ENCODE measurements around the gene MS4A14.

MS4A14 gene

DNA sequence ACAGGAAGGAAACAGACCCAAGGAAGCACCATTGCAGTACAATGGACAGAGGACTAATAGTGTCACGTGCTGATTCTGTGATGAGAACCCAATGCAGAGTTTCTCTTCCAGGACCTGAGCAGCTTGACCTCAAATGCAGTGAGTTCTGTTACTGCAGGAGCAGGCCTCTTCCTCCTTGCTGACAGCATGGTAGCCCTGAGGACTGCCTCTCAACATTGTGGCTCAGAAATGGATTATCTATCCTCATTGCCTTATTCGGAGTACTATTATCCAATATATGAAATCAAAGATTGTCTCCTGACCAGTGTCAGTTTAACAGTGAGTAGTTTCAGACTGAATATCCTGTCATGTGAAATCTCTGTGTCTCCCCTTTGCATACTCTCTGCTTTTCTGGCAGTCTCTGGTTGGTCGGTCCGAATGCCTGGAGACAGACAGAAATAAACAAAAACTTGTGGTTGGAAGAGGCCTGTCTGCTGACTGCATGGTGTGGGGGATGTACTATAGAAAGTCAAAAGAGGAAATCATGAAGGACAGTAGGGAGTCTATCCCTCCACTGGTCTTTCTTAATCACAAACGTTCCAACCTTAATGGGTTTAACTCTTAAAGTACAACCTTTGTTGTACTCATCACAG is 6.9 kb upstream of the MS4A14 start:
- POLR2A ChIA-PET, result no interaction called here
- peak overlapping the region in 1 of 7 experiments; percentile 1 for H3K4me3 ChIP-seq (ENCODE audit: control insufficient read depth in 1 of 7, extremely low read depth in 1 of 7, insufficient read depth in 4 of 7, low read depth in 2 of 7, low read length in 6 of 7)
- H3K4me1 ChIP-seq (ENCODE audit: control extremely low read depth in 1 of 4, control insufficient read depth in 4 of 4, insufficient read depth in 4 of 4, low read length in 3 of 4), result peaks cover 0 to 24% (median 5%) of the 10 kb centered on the region in 4 experiments
- peaks cover 0 to 2% (median 0%) of the 10 kb centered on the region in 5 experiments for H3K9me3 ChIP-seq (ENCODE audit: control extremely low read depth in 1 of 5, control insufficient read depth in 4 of 5, insufficient read depth in 2 of 5, low read depth in 1 of 5, low read length in 4 of 5)
- H3K27me3 ChIP-seq (replicated peaks in 2 of 5; ENCODE audit: control insufficient read depth in 4 of 5, insufficient read depth in 5 of 5, low read length in 4 of 5), result no peaks in the 10 kb centered on the region
- H3K36me3 ChIP-seq (ENCODE audit: control insufficient read depth in 4 of 4, insufficient read depth in 4 of 4, low read length in 3 of 4), result peaks cover 0 to 4% (median 2%) of the 10 kb centered on the region in 4 experiments
- CTCF ChIA-PET, result no interaction called here
- WGBS (ENCODE audit: insufficient coverage), result 58% methylated on average over 3 of the region's 5 CpGs
- H3K27ac ChIP-seq (ENCODE audit: insufficient read depth in 1 of 2, low read depth in 1 of 2, low read length in 2 of 2, poor library complexity in 1 of 2, severe bottlenecking in 2 of 2), result no peak overlapping the region
- DNase-seq, result peak in 2 of 3 donors; percentile 52 to 64

DNA sequence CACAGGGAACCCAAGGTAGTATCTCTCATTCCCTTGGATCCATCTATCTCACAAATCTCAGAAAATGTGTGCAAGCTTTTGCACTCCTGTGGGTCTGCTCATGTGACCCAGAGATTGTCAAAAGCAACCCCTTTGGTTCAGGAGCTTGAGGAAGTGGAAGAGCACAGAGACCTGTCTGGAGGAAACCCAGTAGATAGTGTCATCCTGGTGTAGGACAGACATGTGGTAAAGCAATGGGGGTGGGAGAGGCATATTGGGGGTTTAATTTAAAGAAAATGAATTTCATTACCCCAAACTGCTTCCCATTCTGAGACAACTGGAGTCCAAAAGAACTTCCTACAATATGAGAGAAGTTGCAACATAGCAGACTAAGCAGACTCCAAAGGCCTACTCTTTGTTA is 5.8 kb upstream of the MS4A14 start:
- DNase-seq, result no peak
- Histone ChIP-seq H3K4me3 (ENCODE audit: control insufficient read depth in 1 of 7, extremely low read depth in 1 of 7, insufficient read depth in 4 of 7, low read depth in 2 of 7, low read length in 6 of 7) (no peak overlapping the region), H3K27me3 (replicated peaks in 2 of 5; ENCODE audit: control insufficient read depth in 4 of 5, insufficient read depth in 5 of 5, low read length in 4 of 5) (no peaks in the 10 kb centered on the region), H3K27ac (ENCODE audit: insufficient read depth in 1 of 2, low read depth in 1 of 2, low read length in 2 of 2, poor library complexity in 1 of 2, severe bottlenecking in 2 of 2) (no peak overlapping the region), H3K36me3 (ENCODE audit: control insufficient read depth in 4 of 4, insufficient read depth in 4 of 4, low read length in 3 of 4) (peaks cover 0 to 4% (median 2%) of the 10 kb centered on the region in 4 experiments), H3K9me3 (ENCODE audit: control extremely low read depth in 1 of 5, control insufficient read depth in 4 of 5, insufficient read depth in 2 of 5, low read depth in 1 of 5, low read length in 4 of 5) (peaks cover 0 to 2% (median 0%) of the 10 kb centered on the region in 5 experiments), H3K4me1 (ENCODE audit: control extremely low read depth in 1 of 4, control insufficient read depth in 4 of 4, insufficient read depth in 4 of 4, low read length in 3 of 4) (peaks cover 0 to 24% (median 5%) of the 10 kb centered on the region in 4 experiments)
- ChIA-PET CTCF (interaction anchor here (1.4 to 3.5 kb wide), 2 partner anchors 16 to 27 kb away, joined by 4 to 14 read pairs; no protein-coding TSS in a partner anchor), POLR2A (interaction anchor here (0.6 kb wide), 1 partner anchor 111 kb away, joined by 3 read pairs; no protein-coding TSS in a partner anchor)

DNA sequence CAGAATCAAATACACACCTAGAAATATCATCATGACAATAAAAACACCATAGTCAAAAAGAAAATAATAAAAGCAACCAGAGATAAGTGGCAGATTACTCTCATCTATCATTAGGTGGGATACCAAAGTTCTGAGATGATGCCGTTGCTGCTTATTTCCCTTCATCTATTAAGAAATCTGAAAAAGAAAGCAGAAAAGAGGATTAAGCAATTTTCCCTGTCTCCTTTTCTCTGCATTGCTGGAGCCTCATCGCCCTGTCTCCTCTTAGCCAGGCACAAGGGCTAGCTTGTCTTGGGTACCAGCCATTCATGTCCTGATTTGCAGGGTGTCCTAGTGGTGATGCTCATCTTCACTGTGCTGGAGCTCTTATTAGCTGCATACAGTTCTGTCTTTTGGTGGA is 3.9 kb upstream of the MS4A14 start:
- H3K27ac ChIP-seq (ENCODE audit: insufficient read depth in 1 of 2, low read depth in 1 of 2, low read length in 2 of 2, poor library complexity in 1 of 2, severe bottlenecking in 2 of 2), result no peak overlapping the region
- CTCF ChIA-PET, result interaction anchor here (3.5 kb wide), 1 partner anchor 29 kb away, joined by 14 read pairs; no protein-coding TSS in a partner anchor
- no peak for DNase-seq
- H3K27me3 ChIP-seq (replicated peaks in 2 of 5; ENCODE audit: control insufficient read depth in 4 of 5, insufficient read depth in 5 of 5, low read length in 4 of 5), result no peaks in the 10 kb centered on the region
- H3K36me3 ChIP-seq (ENCODE audit: control insufficient read depth in 4 of 4, insufficient read depth in 4 of 4, low read length in 3 of 4), result no peaks in the 10 kb centered on the region
- H3K4me1 ChIP-seq (ENCODE audit: control extremely low read depth in 1 of 4, control insufficient read depth in 4 of 4, insufficient read depth in 4 of 4, low read length in 3 of 4), result peaks cover 2 to 36% (median 14%) of the 10 kb centered on the region in 4 experiments
- WGBS (ENCODE audit: insufficient coverage), result 96% methylated on average over 2 of the region's 2 CpGs
- H3K4me3 ChIP-seq (ENCODE audit: control insufficient read depth in 1 of 7, extremely low read depth in 1 of 7, insufficient read depth in 4 of 7, low read depth in 2 of 7, low read length in 6 of 7), result no peak overlapping the region
- POLR2A ChIA-PET, result no interaction called here
- peaks cover 0 to under 1% (median 0%) of the 10 kb centered on the region in 5 experiments for H3K9me3 ChIP-seq (ENCODE audit: control extremely low read depth in 1 of 5, control insufficient read depth in 4 of 5, insufficient read depth in 2 of 5, low read depth in 1 of 5, low read length in 4 of 5)

DNA sequence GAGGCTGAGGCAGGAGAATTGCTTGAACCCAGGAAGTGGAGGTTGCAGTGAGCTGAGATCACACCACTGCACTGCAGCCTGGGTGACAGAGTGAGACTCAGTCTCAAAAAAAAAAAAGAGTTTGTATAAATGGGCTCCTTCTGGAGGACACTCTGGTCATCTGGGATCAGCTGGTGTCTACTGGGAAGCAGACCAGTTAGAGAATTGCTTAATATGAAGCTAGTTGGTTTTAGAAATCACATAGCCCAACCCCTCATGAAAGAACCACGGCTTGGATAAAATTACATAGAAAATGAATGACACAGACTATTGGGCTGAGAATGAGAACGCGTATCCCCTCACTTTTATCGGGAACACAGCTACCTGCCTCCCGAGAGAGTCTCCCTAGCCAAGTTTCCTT is 3.2 kb upstream of the MS4A14 start:
- H3K4me1 ChIP-seq (ENCODE audit: control extremely low read depth in 1 of 4, control insufficient read depth in 4 of 4, insufficient read depth in 4 of 4, low read length in 3 of 4), result peaks cover 2 to 41% (median 14%) of the 10 kb centered on the region in 4 experiments
- DNase-seq, result no peak
- WGBS (ENCODE audit: insufficient coverage), result 80% methylated on average over 3 of the region's 5 CpGs
- H3K27ac ChIP-seq (ENCODE audit: insufficient read depth in 1 of 2, low read depth in 1 of 2, low read length in 2 of 2, poor library complexity in 1 of 2, severe bottlenecking in 2 of 2), result no peak overlapping the region
- POLR2A ChIA-PET, result no interaction called here
- no peaks in the 10 kb centered on the region for H3K36me3 ChIP-seq (ENCODE audit: control insufficient read depth in 4 of 4, insufficient read depth in 4 of 4, low read length in 3 of 4)
- H3K9me3 ChIP-seq (ENCODE audit: control extremely low read depth in 1 of 5, control insufficient read depth in 4 of 5, insufficient read depth in 2 of 5, low read depth in 1 of 5, low read length in 4 of 5), result no peaks in the 10 kb centered on the region
- CTCF ChIA-PET, result interaction anchor here (0.8 to 3.5 kb wide), 2 partner anchors 24 to 30 kb away, joined by 3 to 14 read pairs; no protein-coding TSS in a partner anchor
- no peaks in the 10 kb centered on the region for H3K27me3 ChIP-seq (replicated peaks in 2 of 5; ENCODE audit: control insufficient read depth in 4 of 5, insufficient read depth in 5 of 5, low read length in 4 of 5)
- H3K4me3 ChIP-seq (ENCODE audit: control insufficient read depth in 1 of 7, extremely low read depth in 1 of 7, insufficient read depth in 4 of 7, low read depth in 2 of 7, low read length in 6 of 7), result no peak overlapping the region

DNA sequence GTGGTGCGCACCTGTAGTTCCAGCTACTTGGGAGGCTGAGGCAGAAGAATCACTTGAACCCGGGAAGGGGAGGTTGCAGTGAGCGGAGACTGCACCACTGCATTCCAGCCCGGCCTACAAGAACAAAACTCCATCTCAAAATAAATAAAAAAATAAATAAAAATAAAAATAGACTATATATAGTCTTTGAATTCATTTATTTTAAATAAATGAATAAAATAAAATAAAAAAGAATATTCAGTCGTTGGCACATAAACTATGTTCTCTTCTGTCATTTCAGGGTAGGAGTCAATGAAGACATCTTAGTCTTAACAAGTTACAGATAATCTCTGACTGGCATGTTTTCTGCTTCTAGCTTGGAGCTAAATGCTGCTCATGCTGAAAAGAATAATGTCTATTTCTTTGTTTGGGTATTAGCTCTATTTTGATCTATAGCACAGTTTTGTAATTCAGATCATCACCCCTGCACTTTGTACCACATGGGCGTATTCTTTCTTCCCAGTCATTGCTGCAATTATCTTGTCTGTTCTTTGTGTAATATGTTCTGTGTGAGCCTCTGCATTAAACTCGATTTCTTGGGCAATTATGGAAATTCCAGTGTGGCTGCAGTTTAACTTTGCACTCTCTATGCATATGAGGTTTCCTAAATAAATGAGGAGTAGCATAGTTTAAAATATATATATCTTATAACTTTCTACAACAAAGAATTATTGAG is 1.4 kb upstream of the MS4A14 start:
- H3K9me3 ChIP-seq (ENCODE audit: control extremely low read depth in 1 of 5, control insufficient read depth in 4 of 5, insufficient read depth in 2 of 5, low read depth in 1 of 5, low read length in 4 of 5), result no peaks in the 10 kb centered on the region
- CTCF ChIA-PET, result interaction anchor here (0.6 to 1.4 kb wide), 3 partner anchors 16 to 106 kb away, joined by 3 read pairs; no protein-coding TSS in a partner anchor
- H3K27ac ChIP-seq (ENCODE audit: insufficient read depth in 1 of 2, low read depth in 1 of 2, low read length in 2 of 2, poor library complexity in 1 of 2, severe bottlenecking in 2 of 2), result no peak overlapping the region
- no peak overlapping the region for H3K4me3 ChIP-seq (ENCODE audit: control insufficient read depth in 1 of 7, extremely low read depth in 1 of 7, insufficient read depth in 4 of 7, low read depth in 2 of 7, low read length in 6 of 7)
- H3K36me3 ChIP-seq (ENCODE audit: control insufficient read depth in 4 of 4, insufficient read depth in 4 of 4, low read length in 3 of 4), result no peaks in the 10 kb centered on the region
- POLR2A ChIA-PET, result no interaction called here
- no peaks in the 10 kb centered on the region for H3K27me3 ChIP-seq (replicated peaks in 2 of 5; ENCODE audit: control insufficient read depth in 4 of 5, insufficient read depth in 5 of 5, low read length in 4 of 5)
- WGBS (ENCODE audit: insufficient coverage), result 94% methylated on average over 2 of the region's 7 CpGs
- H3K4me1 ChIP-seq (ENCODE audit: control extremely low read depth in 1 of 4, control insufficient read depth in 4 of 4, insufficient read depth in 4 of 4, low read length in 3 of 4), result peaks cover 2 to 28% (median 10%) of the 10 kb centered on the region in 4 experiments
- no peak for DNase-seq

DNA sequence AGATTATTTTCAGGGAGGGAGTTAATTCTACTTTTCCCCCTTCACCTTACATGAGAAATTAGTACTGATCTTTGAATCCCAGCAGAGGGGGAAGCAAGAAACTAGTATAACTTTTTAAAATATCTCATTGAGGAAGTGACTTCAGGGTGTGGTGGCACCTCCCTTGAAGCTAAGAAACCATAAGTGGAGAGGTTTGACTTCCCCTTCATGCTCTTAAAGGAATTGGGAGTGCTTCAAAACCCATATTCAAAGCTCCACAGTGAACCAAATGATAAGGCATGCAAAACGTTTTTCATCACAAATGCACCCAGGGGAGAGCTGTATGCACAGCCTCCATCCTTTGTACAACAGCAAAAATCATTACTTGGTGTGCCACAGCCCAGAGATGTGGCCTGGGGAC is 540 bp downstream of the MS4A14 start:
- DNase-seq, result peak; percentile 16 to 80 (median 70)
- H3K27me3 ChIP-seq (replicated peaks in 2 of 5; ENCODE audit: control insufficient read depth in 4 of 5, insufficient read depth in 5 of 5, low read length in 4 of 5), result no peaks in the 10 kb centered on the region
- 0% methylated on average over 1 of the region's 1 CpG for WGBS (ENCODE audit: insufficient coverage)
- POLR2A ChIA-PET, result no interaction called here
- no peaks in the 10 kb centered on the region for H3K36me3 ChIP-seq (ENCODE audit: control insufficient read depth in 4 of 4, insufficient read depth in 4 of 4, low read length in 3 of 4)
- no peak overlapping the region for H3K27ac ChIP-seq (ENCODE audit: insufficient read depth in 1 of 2, low read depth in 1 of 2, low read length in 2 of 2, poor library complexity in 1 of 2, severe bottlenecking in 2 of 2)
- H3K4me1 ChIP-seq (ENCODE audit: control extremely low read depth in 1 of 4, control insufficient read depth in 4 of 4, insufficient read depth in 4 of 4, low read length in 3 of 4), result peaks cover 2 to 16% (median 9%) of the 10 kb centered on the region in 4 experiments
- peak overlapping the region in 1 of 7 experiments; percentile 18 for H3K4me3 ChIP-seq (ENCODE audit: control insufficient read depth in 1 of 7, extremely low read depth in 1 of 7, insufficient read depth in 4 of 7, low read depth in 2 of 7, low read length in 6 of 7)
- peaks cover 0 to 2% (median 0%) of the 10 kb centered on the region in 5 experiments for H3K9me3 ChIP-seq (ENCODE audit: control extremely low read depth in 1 of 5, control insufficient read depth in 4 of 5, insufficient read depth in 2 of 5, low read depth in 1 of 5, low read length in 4 of 5)
- CTCF ChIA-PET, result interaction anchor here (0.5 to 1.4 kb wide), 4 partner anchors 8 to 108 kb away, joined by 3 to 4 read pairs (median 4); no protein-coding TSS in a partner anchor

DNA sequence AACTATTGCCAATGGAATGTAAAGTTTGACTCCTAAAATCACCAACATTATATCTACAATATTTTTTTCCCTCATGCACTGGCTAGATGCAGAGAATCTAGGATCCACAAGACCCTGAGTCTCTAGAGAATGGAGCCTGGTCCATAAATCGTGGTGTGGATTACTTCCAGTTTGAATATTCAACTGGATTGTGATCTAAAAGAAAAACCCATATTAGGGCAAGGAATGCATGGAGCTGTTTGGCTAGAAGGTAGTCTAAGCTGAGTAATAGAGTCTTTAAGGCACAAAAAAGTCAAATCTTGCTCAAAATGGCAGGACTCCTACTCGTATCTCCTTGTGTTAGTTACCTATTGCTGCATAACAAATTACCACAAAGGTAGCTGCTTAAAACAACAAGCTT is 23.8 kb downstream of the MS4A14 start:
- Histone ChIP-seq H3K4me3 (ENCODE audit: control insufficient read depth in 1 of 7, extremely low read depth in 1 of 7, insufficient read depth in 4 of 7, low read depth in 2 of 7, low read length in 6 of 7) (no peak overlapping the region), H3K27me3 (replicated peaks in 2 of 5; ENCODE audit: control insufficient read depth in 4 of 5, insufficient read depth in 5 of 5, low read length in 4 of 5) (no peaks in the 10 kb centered on the region), H3K36me3 (ENCODE audit: control insufficient read depth in 4 of 4, insufficient read depth in 4 of 4, low read length in 3 of 4) (no peaks in the 10 kb centered on the region), H3K4me1 (ENCODE audit: control extremely low read depth in 1 of 4, control insufficient read depth in 4 of 4, insufficient read depth in 4 of 4, low read length in 3 of 4) (no peaks in the 10 kb centered on the region), H3K27ac (ENCODE audit: insufficient read depth in 1 of 2, low read depth in 1 of 2, low read length in 2 of 2, poor library complexity in 1 of 2, severe bottlenecking in 2 of 2) (no peak overlapping the region), H3K9me3 (ENCODE audit: control extremely low read depth in 1 of 5, control insufficient read depth in 4 of 5, insufficient read depth in 2 of 5, low read depth in 1 of 5, low read length in 4 of 5) (peaks cover 0 to 6% (median 0%) of the 10 kb centered on the region in 5 experiments)
- ChIA-PET CTCF (interaction anchor here (1.8 kb wide), 1 partner anchor 22 kb away, joined by 4 read pairs; no protein-coding TSS in a partner anchor), POLR2A (no interaction called here)
- 0% methylated on average over 1 of the region's 2 CpGs for WGBS (ENCODE audit: insufficient coverage)
- DNase-seq, result no peak
